HEK293 (cell line): ENCODE data around the gene CCDC142.

Experiments used
- ATF2 ChIP-seq: fragments of 450-650 bp; formaldehyde crosslinking; IDR thresholded peaks from 2 replicates; pipeline ENCODE4 v1.5.1; 2016; ENCODE audit warnings: missing biosample characterization, missing genetic modification characterization, low read depth
- GFI1B ChIP-seq: fragments of 450-650 bp; formaldehyde crosslinking; IDR thresholded peaks from 2 replicates; pipeline ENCODE4 v1.5.1; 2016; ENCODE audit warnings: missing biosample characterization, missing genetic modification characterization
- HIC1 ChIP-seq: fragments of 450-650 bp; formaldehyde crosslinking; IDR thresholded peaks from 2 replicates; pipeline ENCODE4 v1.5.1; 2016; ENCODE audit warnings: missing biosample characterization, missing genetic modification characterization
- KLF8 ChIP-seq: fragments of 450-650 bp; formaldehyde crosslinking; IDR thresholded peaks from 2 replicates; pipeline ENCODE4 v1.5.1; 2016; ENCODE audit warnings: missing biosample characterization, missing genetic modification characterization
- SETDB1 ChIP-seq: IDR thresholded peaks from one replicate; pipeline ENCODE4 v1.6.1; 2017; ENCODE audit warnings: mild to moderate bottlenecking, low read length, moderate library complexity, mixed read lengths; ENCODE audit not compliant: insufficient read length
- ZBTB44 ChIP-seq: fragments of 450-650 bp; IDR thresholded peaks from 2 replicates; pipeline ENCODE4 v1.5.1; 2018; ENCODE audit warnings: missing biosample characterization, mild to moderate bottlenecking, missing genetic modification characterization
- ZNF175 ChIP-seq: fragments of 450-650 bp; formaldehyde crosslinking; IDR thresholded peaks from 2 replicates; pipeline ENCODE4 v1.5.1; 2016; ENCODE audit warnings: missing biosample characterization, missing genetic modification characterization
- ZNF2 ChIP-seq: fragments of 450-650 bp; formaldehyde crosslinking; IDR thresholded peaks from 2 replicates; pipeline ENCODE4 v1.5.1; 2016; ENCODE audit warnings: missing biosample characterization, missing genetic modification characterization
- ZNF214 ChIP-seq: fragments of 450-650 bp; formaldehyde crosslinking; IDR thresholded peaks from 2 replicates; pipeline ENCODE4 v1.5.1; 2017; ENCODE audit warnings: missing biosample characterization, mild to moderate bottlenecking, missing genetic modification characterization, borderline replicate concordance
- ZNF266 ChIP-seq: fragments of 450-650 bp; formaldehyde crosslinking; IDR thresholded peaks from 2 replicates; pipeline ENCODE4 v1.5.1; 2016; ENCODE audit warnings: missing biosample characterization, missing genetic modification characterization, low read depth
- ZNF366 ChIP-seq: fragments of 450-650 bp; formaldehyde crosslinking; conservative IDR thresholded peaks from 2 replicates; pipeline ENCODE4 v1.5.1; 2016; ENCODE audit warnings: missing biosample characterization, missing genetic modification characterization
- ZNF423 ChIP-seq: fragments of 450-650 bp; formaldehyde crosslinking; IDR thresholded peaks from 2 replicates; pipeline ENCODE4 v1.5.1; 2016; ENCODE audit warnings: missing biosample characterization, missing genetic modification characterization
- ZNF426 ChIP-seq: fragments of 450-650 bp; formaldehyde crosslinking; IDR thresholded peaks from 2 replicates; pipeline ENCODE4 v1.5.1; 2017; ENCODE audit warnings: missing biosample characterization, missing genetic modification characterization, mild to moderate bottlenecking, inconsistent platforms, moderate library complexity
- ZNF501 ChIP-seq: fragments of 450-650 bp; formaldehyde crosslinking; IDR thresholded peaks from 2 replicates; pipeline ENCODE4 v1.5.1; 2016; ENCODE audit warnings: missing biosample characterization, missing genetic modification characterization
- ZNF521 ChIP-seq: fragments of 450-650 bp; formaldehyde crosslinking; IDR thresholded peaks from 2 replicates; pipeline ENCODE4 v1.5.1; 2017; ENCODE audit warnings: missing biosample characterization, mild to moderate bottlenecking, missing genetic modification characterization
- ZNF558 ChIP-seq: fragments of 450-650 bp; formaldehyde crosslinking; IDR thresholded peaks from 2 replicates; pipeline ENCODE4 v1.5.1; 2016; ENCODE audit warnings: missing biosample characterization, missing genetic modification characterization
- ZNF645 ChIP-seq: fragments of 450-650 bp; formaldehyde crosslinking; IDR thresholded peaks from 2 replicates; pipeline ENCODE4; 2016; ENCODE audit warnings: missing biosample characterization, missing genetic modification characterization
- ZNF658 ChIP-seq: fragments of 450-650 bp; formaldehyde crosslinking; IDR thresholded peaks from 2 replicates; pipeline ENCODE4; 2016; ENCODE audit warnings: missing biosample characterization, missing genetic modification characterization
- ZNF664 ChIP-seq: fragments of 450-650 bp; formaldehyde crosslinking; IDR thresholded peaks from 2 replicates; pipeline ENCODE4 v1.5.1; 2016; ENCODE audit warnings: missing biosample characterization, missing genetic modification characterization
- ZNF76 ChIP-seq: fragments of 450-650 bp; formaldehyde crosslinking; IDR thresholded peaks from 2 replicates; pipeline ENCODE4; 2016; ENCODE audit warnings: low read depth, missing biosample characterization, missing genetic modification characterization, borderline replicate concordance
- ZNF777 ChIP-seq: fragments of 450-650 bp; formaldehyde crosslinking; IDR thresholded peaks from 2 replicates; pipeline ENCODE4 v1.5.1; 2017; ENCODE audit warnings: missing biosample characterization, missing genetic modification characterization, borderline replicate concordance
- ZNF791 ChIP-seq: fragments of 450-650 bp; formaldehyde crosslinking; IDR thresholded peaks from 2 replicates; pipeline ENCODE4 v1.5.1; 2016; ENCODE audit warnings: missing biosample characterization, missing genetic modification characterization
- ZNF837 ChIP-seq: fragments of 450-650 bp; formaldehyde crosslinking; IDR thresholded peaks from 2 replicates; pipeline ENCODE4 v1.5.1; 2016; ENCODE audit warnings: missing biosample characterization, missing genetic modification characterization
- ZSCAN18 ChIP-seq: fragments of 450-650 bp; formaldehyde crosslinking; IDR thresholded peaks from 2 replicates; pipeline ENCODE4 v1.5.1; 2016; ENCODE audit warnings: missing biosample characterization, missing genetic modification characterization
- ZSCAN5A ChIP-seq: fragments of 450-650 bp; formaldehyde crosslinking; IDR thresholded peaks from 2 replicates; pipeline ENCODE4 v1.5.1; 2016; ENCODE audit warnings: missing biosample characterization, missing genetic modification characterization

CCDC142 gene

GRCh38 chr2:74454654-74455511 is 27.9 kb downstream of the CCDC142 start, which contains the start of gene INO80B (continued):
- TF ChIP-seq ZNF175 (tag by site-specific recombination) (no peak), KLF8 (tag by site-specific recombination) (peak; percentile 99), ZNF777 (tag by site-specific recombination) (no peak), ZNF423 (no peak), ZNF214 (no peak), ZNF266 (tag by site-specific recombination) (no peak), ZNF426 (no peak), ZSCAN5A (tag by site-specific recombination) (peak; percentile 85), ZNF521 (no peak), ZNF837 (tag by site-specific recombination) (no peak), GFI1B (tag by site-specific recombination) (no peak), SETDB1 (peak; percentile 32), ZNF791 (no peak), HIC1 (tag by site-specific recombination) (no peak), ZNF664 (tag by site-specific recombination) (no peak; the same call in 1 of the 2 replicates), ZNF2 (tag by site-specific recombination) (peak; percentile 71), ZBTB44 (tag by site-specific recombination) (peak; percentile 56; the same call in 1 of the 2 replicates), ZNF76 (tag by site-specific recombination) (peak; percentile 91), ZNF658 (tag by site-specific recombination) (no peak), ZNF366 (tag by site-specific recombination) (no peak; the same call in 1 of the 2 replicates), ATF2 (no peak), ZNF501 (peak; percentile 99), ZNF558 (tag by site-specific recombination) (peak; percentile 31; the same call in 1 of the 2 replicates), ZNF645 (tag by site-specific recombination) (no peak), ZSCAN18 (tag by site-specific recombination) (peak; percentile 77; the same call in 1 of the 2 replicates)
